ENCODE measurements around the gene P2RY2. TPM values are rescaled to one million over a fixed set of nuclear protein-coding genes. Genes with fewer than 3 reads are reported as not detected.
"Not testable (repeated sequence)": the region's sequence is repeated elsewhere in the genome, so short reads cannot be mapped to it uniquely, and the experiment has no call there.

Gene P2RY2
- total RNA-seq, 1 donor from 2014 or later = 0.96 TPM

- no peak overlapping the region for H3K27ac Mint-ChIP-seq
- peaks cover 54% of the 10 kb centered on the region for H3K27me3 Mint-ChIP-seq
- H3K36me3 Mint-ChIP-seq (ENCODE audit: insufficient read depth) = no peaks in the 10 kb centered on the region
- DNase-seq (ENCODE audit: low spot score, unreplicated experiment) = no peak
- no peak overlapping the region for H3K4me3 Mint-ChIP-seq (ENCODE audit: low read depth)
- H3K9me3 Mint-ChIP-seq (ENCODE audit: low read depth) = no peaks in the 10 kb centered on the region
- peaks cover 17% of the 10 kb centered on the region for H3K4me1 Mint-ChIP-seq (ENCODE audit: low read depth)
- TF ChIP-seq, protein P1, sequence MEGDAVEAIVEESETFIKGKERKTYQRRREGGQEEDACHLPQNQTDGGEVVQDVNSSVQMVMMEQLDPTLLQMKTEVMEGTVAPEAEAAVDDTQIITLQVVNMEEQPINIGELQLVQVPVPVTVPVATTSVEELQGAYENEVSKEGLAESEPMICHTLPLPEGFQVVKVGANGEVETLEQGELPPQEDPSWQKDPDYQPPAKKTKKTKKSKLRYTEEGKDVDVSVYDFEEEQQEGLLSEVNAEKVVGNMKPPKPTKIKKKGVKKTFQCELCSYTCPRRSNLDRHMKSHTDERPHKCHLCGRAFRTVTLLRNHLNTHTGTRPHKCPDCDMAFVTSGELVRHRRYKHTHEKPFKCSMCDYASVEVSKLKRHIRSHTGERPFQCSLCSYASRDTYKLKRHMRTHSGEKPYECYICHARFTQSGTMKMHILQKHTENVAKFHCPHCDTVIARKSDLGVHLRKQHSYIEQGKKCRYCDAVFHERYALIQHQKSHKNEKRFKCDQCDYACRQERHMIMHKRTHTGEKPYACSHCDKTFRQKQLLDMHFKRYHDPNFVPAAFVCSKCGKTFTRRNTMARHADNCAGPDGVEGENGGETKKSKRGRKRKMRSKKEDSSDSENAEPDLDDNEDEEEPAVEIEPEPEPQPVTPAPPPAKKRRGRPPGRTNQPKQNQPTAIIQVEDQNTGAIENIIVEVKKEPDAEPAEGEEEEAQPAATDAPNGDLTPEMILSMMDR (IDR thresholded peaks at IDR 0.05; ENCODE audit: unreplicated experiment) = no peak
These were observed 52.2 kb downstream of the P2RY2 start for GRCh38 chr11:73270016-73270854.

DNA sequence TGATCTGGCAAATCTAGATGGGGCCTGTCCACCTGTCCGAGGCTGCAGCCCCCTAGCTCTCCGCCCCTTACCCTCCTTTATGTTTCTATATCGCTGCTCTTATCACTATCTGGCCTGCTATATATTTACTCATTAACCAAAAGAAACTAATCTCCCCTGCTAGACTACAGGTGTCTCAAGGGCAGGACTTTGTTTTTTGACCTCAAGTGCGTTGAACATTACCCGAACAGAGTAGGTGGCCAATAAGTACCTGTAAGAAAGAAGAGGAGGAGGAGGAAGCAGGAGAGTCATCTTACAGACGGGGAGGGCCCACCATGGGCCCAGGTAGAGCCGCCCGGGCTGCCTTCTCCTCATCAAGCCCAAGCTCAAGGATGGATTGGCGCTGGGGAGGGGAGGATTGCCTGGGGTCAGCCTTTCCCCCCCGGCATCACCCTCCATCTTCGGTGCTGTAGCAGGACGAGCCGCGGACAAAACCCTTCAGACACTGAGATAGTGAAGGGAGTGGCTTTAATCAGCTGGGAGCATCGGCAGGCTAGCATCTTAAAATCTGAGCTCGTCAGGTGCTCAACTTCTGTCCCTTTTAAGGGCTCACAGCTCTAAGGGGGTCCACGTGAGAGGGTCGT, 52.9 kb downstream of the P2RY2 start:
- no peak overlapping the region for H3K27ac Mint-ChIP-seq
- no peak for DNase-seq (ENCODE audit: low spot score, unreplicated experiment)

DNA sequence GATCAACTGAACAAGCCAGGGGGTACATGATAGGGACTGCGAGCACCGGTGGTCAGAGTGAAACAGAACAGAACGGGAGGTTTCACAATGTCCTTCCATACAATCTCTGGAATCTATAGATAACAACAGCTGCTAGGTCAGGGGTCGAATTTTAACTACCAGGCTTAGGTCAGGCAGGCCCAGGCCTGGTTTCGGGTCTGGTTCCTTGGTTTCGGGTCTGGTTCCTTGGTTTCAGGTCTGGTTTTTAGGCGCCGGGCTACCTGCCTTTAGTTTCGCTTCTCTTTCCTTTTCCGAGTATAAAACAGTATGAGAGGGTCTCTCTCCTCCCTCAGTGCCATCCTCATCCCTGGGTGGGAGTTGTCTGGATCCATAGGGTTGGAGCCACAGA, 53.4 kb downstream of the P2RY2 start:
- peaks cover 17% of the 10 kb centered on the region for H3K4me1 Mint-ChIP-seq (ENCODE audit: low read depth)

More for the DNA sequence above, 52.9 kb downstream of the P2RY2 start:
- no peaks in the 10 kb centered on the region for H3K36me3 Mint-ChIP-seq (ENCODE audit: insufficient read depth)
- TF ChIP-seq, protein P1 (IDR thresholded peaks at IDR 0.05; ENCODE audit: unreplicated experiment) = no peak
- H3K27me3 Mint-ChIP-seq = peaks cover 49% of the 10 kb centered on the region
- H3K4me1 Mint-ChIP-seq (ENCODE audit: low read depth) = peaks cover 17% of the 10 kb centered on the region
- H3K9me3 Mint-ChIP-seq (ENCODE audit: low read depth) = no peaks in the 10 kb centered on the region
- peak overlapping the region; percentile 3 for H3K4me3 Mint-ChIP-seq (ENCODE audit: low read depth)

GRCh38 chr11:73271936-73272679, 54.0 kb downstream of the P2RY2 start, which contains the start of gene P2RY6:
Gene P2RY6 (plus strand): TSS chr11:73272338. CDS start chr11:73296519, 24,181 bp downstream.
- Mint-ChIP-seq H3K27ac (peak within 1 kb of the TSS; percentile 42), H3K36me3 (ENCODE audit: insufficient read depth) (no peaks in the 10 kb centered on the region), H3K9me3 (ENCODE audit: low read depth) (no peaks in the 10 kb centered on the region), H3K4me1 (ENCODE audit: low read depth) (peaks cover 17% of the 10 kb centered on the region), H3K4me3 (ENCODE audit: low read depth) (no peak within 1 kb of the TSS), H3K27me3 (peaks cover 38% of the 10 kb centered on the region)
- no peak for DNase-seq (ENCODE audit: low spot score, unreplicated experiment)
- TF ChIP-seq, protein P1 (IDR thresholded peaks at IDR 0.05; ENCODE audit: unreplicated experiment) = no peak

More for the DNA sequence above, 53.4 kb downstream of the P2RY2 start:
- H3K27me3 Mint-ChIP-seq = peaks cover 44% of the 10 kb centered on the region
- not testable (repeated sequence) for H3K9me3 Mint-ChIP-seq (ENCODE audit: low read depth); DNase-seq (ENCODE audit: low spot score, unreplicated experiment); H3K27ac Mint-ChIP-seq; H3K36me3 Mint-ChIP-seq (ENCODE audit: insufficient read depth); H3K4me3 Mint-ChIP-seq (ENCODE audit: low read depth)

DNA sequence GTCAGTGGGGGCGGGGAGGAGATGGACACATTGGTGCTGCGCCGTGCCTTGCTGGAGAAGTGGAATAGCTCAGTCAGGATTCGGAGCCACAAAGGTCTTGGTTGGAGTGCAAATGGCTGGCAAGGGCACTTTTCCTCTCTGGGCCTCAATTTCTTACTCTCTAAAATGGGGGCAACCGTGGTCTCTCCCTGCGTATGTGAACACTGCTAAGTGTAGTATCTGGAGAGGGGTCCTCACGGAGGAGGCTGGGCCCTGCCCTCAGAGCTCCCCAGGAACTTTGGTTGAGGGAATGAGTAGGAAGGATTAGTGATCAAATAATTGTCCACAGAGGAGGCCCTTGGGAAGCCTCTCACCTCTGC, 54.6 kb downstream of the P2RY2 start:
- TF ChIP-seq, protein P1 (IDR thresholded peaks at IDR 0.05; ENCODE audit: unreplicated experiment) = no peak
- Mint-ChIP-seq H3K4me1 (ENCODE audit: low read depth) (peaks cover 17% of the 10 kb centered on the region), H3K27ac (no peak overlapping the region), H3K27me3 (peaks cover 32% of the 10 kb centered on the region), H3K36me3 (ENCODE audit: insufficient read depth) (no peaks in the 10 kb centered on the region), H3K9me3 (ENCODE audit: low read depth) (no peaks in the 10 kb centered on the region), H3K4me3 (ENCODE audit: low read depth) (no peak overlapping the region)
- DNase-seq (ENCODE audit: low spot score, unreplicated experiment) = no peak

Data from progenitor cell of endocrine pancreas (in vitro differentiated cells).